OCI-LY7 (cell line): ENCODE measurements around the gene CFAP61. TPM values are rescaled to one million over a fixed set of nuclear protein-coding genes. Genes with fewer than 3 reads are reported as not detected.

Source experiments
- BruUV-seq: library from RNA; stranded (reverse); fragments of 400-500 nt; replicated peaks from 2 replicates; lab custom pipeline; 2021; lab: Mats Ljungman, UMichigan
- CTCF ChIA-PET: fragments of 300-600 bp; sonication (Branson Sonifier 250); formaldehyde crosslinking; loops from one replicate; lab custom pipeline; 2022; ENCODE audit warnings: antibody characterized with exemption; ENCODE audit not compliant: unreplicated experiment; lab: Charles Lee
- POLR2A ChIA-PET: fragments of 300-600 bp; sonication (Branson Sonifier 250); formaldehyde crosslinking; loops from one replicate; lab custom pipeline; 2022; ENCODE audit warnings: antibody characterized with exemption; lab: Charles Lee
- DNase-seq: peaks from one replicate; pipeline ENCODE4 v3.0.0-alpha.2; 2015; ENCODE audit warnings: low spot score
- H2AFZ ChIP-seq: fragments of 200-600 bp; sonication (generic), shearing (Covaris generic); 2 replicates; pipeline ENCODE4 v1.6.1; 2014; ENCODE audit warnings: mild to moderate bottlenecking, antibody characterized with exemption, low read length, moderate library complexity
- H3K27ac ChIP-seq: fragments of 200-600 bp; sonication (generic); 2 replicates; pipeline ENCODE4 v1.5.1; 2014; ENCODE audit warnings: mixed run types, low read depth, mild to moderate bottlenecking, moderate library complexity, low read length, inconsistent platforms; ENCODE audit not compliant: poor library complexity, severe bottlenecking
- H3K36me3 ChIP-seq: fragments of 200-600 bp; sonication (generic); 2 replicates; pipeline ENCODE4 v1.6.1; 2014; ENCODE audit warnings: mild to moderate bottlenecking, antibody characterized with exemption, low read length, moderate library complexity, mixed read lengths; ENCODE audit not compliant: insufficient read depth
- H3K4me1 ChIP-seq: fragments of 200-600 bp; sonication (generic); 2 replicates; pipeline ENCODE4 v1.5.1; 2014; ENCODE audit warnings: mild to moderate bottlenecking, low read length; ENCODE audit not compliant: insufficient read depth, poor library complexity, severe bottlenecking
- H3K4me2 ChIP-seq: fragments of 200-600 bp; sonication (generic); 2 replicates; pipeline ENCODE4 v1.6.1; 2014; ENCODE audit warnings: mild to moderate bottlenecking, low read length
- H3K4me3 ChIP-seq: fragments of 200-600 bp; sonication (generic); 2 replicates; pipeline ENCODE4 v1.5.1; 2014; ENCODE audit warnings: mild to moderate bottlenecking, low read depth, low read length; ENCODE audit not compliant: poor library complexity, severe bottlenecking
- H3K79me2 ChIP-seq: fragments of 200-600 bp; sonication (generic); 2 replicates; pipeline ENCODE4 v1.6.1; 2016; ENCODE audit warnings: low read depth, mild to moderate bottlenecking, low read length, moderate library complexity, mixed read lengths; ENCODE audit not compliant: insufficient read depth
- H3K9me2 ChIP-seq: fragments of 200-600 bp; sonication (generic); 2 replicates; pipeline ENCODE4 v1.6.1; 2016; ENCODE audit warnings: mild to moderate bottlenecking, low read length, mixed read lengths; ENCODE audit not compliant: insufficient read depth
- H3K9me3 ChIP-seq: fragments of 200-600 bp; sonication (generic); 2 replicates; pipeline ENCODE4 v1.6.1; 2014; ENCODE audit warnings: mild to moderate bottlenecking, mixed run types, low read length, mixed read lengths
- H4K20me1 ChIP-seq: fragments of 200-600 bp; sonication (generic); 2 replicates; pipeline ENCODE4 v1.6.1; 2014; ENCODE audit warnings: mild to moderate bottlenecking, antibody characterized with exemption, low read length, moderate library complexity, mixed read lengths; ENCODE audit not compliant: insufficient read depth
- CTCF ChIP-seq: fragments of 200-600 bp; sonication (generic); conservative IDR thresholded peaks from 2 replicates; pipeline ENCODE4 v1.5.1; 2014; ENCODE audit warnings: mild to moderate bottlenecking, antibody characterized with exemption, low read length, moderate library complexity, mixed read lengths
- EZH2phosphoT487 ChIP-seq: fragments of 200-600 bp; sonication (generic); IDR thresholded peaks from 2 replicates; pipeline ENCODE4 v1.6.1; 2018; ENCODE audit warnings: low read depth, borderline replicate concordance, mild to moderate bottlenecking, mixed run types, antibody characterized with exemption, low read length, moderate library complexity, mixed read lengths
- intact Hi-C: fragments of 100-400 bp; cut with micrococcal nuclease; formaldehyde crosslinking; loops from one replicate; pipeline ENCODE4 v1.10.0; 2022; ENCODE audit not compliant: unreplicated experiment
- total RNA-seq, 2 experiments: library from RNA; depleted of rRNA in 1 of 2; stranded (reverse); fragments of >200 nt in 1 of 2; shearing (Covaris generic) in 1 of 2; gene quantifications; 2 replicates each; pipeline ENCODE4 v1.2.3, GENCODE V29; 2014 to 2022

The CFAP61 gene
- total RNA-seq, 2 experiments from 2014 or later, result 0.06 TPM; not detected in 1

- H3K36me3 ChIP-seq, result no peaks in the 10 kb centered on the region
- H3K79me2 ChIP-seq, result no peaks in the 10 kb centered on the region
- no peak overlapping the region for H3K27ac ChIP-seq
- TF ChIP-seq CTCF, result peak; percentile 73
- TF ChIP-seq EZH2phosphoT487, result no peak
- no peaks in the 10 kb centered on the region for H3K9me2 ChIP-seq
- no peaks in the 10 kb centered on the region for H3K4me1 ChIP-seq
- H3K9me3 ChIP-seq, result no peaks in the 10 kb centered on the region
- intact Hi-C loops, result no loop called here
- H3K4me3 ChIP-seq, result no peak overlapping the region
- ChIA-PET CTCF (no interaction called here), POLR2A (no interaction called here)
- no peak overlapping the region for H3K4me2 ChIP-seq
- BruUV-seq, result no TSS peak
- H2AFZ ChIP-seq, result no peak overlapping the region
- peak; percentile 16 for DNase-seq
- no peaks in the 10 kb centered on the region for H4K20me1 ChIP-seq
Observed at GRCh38 chr20:20130399-20130798, 78.1 kb downstream of the CFAP61 start.

- H3K4me3 ChIP-seq, result no peak overlapping the region
- intact Hi-C loops, result no loop called here
- H3K9me3 ChIP-seq, result no peaks in the 10 kb centered on the region
- ChIA-PET CTCF (no interaction called here), POLR2A (no interaction called here)
- H3K9me2 ChIP-seq, result no peaks in the 10 kb centered on the region
- no peaks in the 10 kb centered on the region for H3K79me2 ChIP-seq
- no peak overlapping the region for H3K4me2 ChIP-seq
- BruUV-seq, result no TSS peak
- no peaks in the 10 kb centered on the region for H4K20me1 ChIP-seq
- H3K4me1 ChIP-seq, result no peaks in the 10 kb centered on the region
- no peak overlapping the region for H3K27ac ChIP-seq
- no peak overlapping the region for H2AFZ ChIP-seq
- no peaks in the 10 kb centered on the region for H3K36me3 ChIP-seq
- DNase-seq, result no peak
- TF ChIP-seq EZH2phosphoT487, result no peak
- no peak for TF ChIP-seq CTCF
Observed at GRCh38 chr20:20134941-20135575, 82.7 kb downstream of the CFAP61 start.

DNA sequence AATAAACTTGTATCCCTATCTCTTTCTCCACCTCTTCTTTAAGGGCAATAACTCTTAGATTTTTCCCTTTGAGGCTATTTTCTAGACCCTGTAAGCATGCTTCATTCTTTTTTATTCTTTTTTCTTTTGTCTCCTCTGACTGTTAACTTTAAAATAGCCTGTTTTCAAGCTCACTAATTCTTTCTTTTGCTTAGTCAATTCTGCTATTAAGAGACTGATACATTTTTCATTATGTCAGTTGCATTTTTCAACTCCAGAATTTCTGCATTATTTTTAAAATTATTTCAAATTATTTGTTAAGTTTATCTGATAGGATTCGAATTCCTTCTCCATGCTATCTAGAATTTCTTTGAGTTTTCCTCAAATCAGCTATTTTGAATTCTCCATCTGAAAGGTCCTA, 84.0 kb downstream of the CFAP61 start:
- Histone ChIP-seq H2AFZ (no peak overlapping the region), H3K9me2 (no peaks in the 10 kb centered on the region), H3K4me1 (no peaks in the 10 kb centered on the region), H3K9me3 (no peaks in the 10 kb centered on the region), H3K4me2 (no peak overlapping the region), H3K4me3 (no peak overlapping the region), H4K20me1 (no peaks in the 10 kb centered on the region), H3K27ac (no peak overlapping the region), H3K79me2 (no peaks in the 10 kb centered on the region), H3K36me3 (no peaks in the 10 kb centered on the region)
- BruUV-seq, result no TSS peak
- no peak for TF ChIP-seq CTCF
- TF ChIP-seq EZH2phosphoT487, result no peak
- intact Hi-C loops, result no loop called here
- ChIA-PET CTCF (no interaction called here), POLR2A (interaction anchor here (0.6 kb wide), 1 partner anchor 1944 kb away, joined by 3 read pairs; no protein-coding TSS in a partner anchor)
- no peak for DNase-seq
